ENCODE measurements around the gene ADGRB2.

- peak in 2 of 4 experiments; percentile 33 to 37 for TF ChIP-seq CTCF (IDR thresholded peaks at IDR 0.05)
- no peak for TF ChIP-seq POLR2A (IDR thresholded peaks at IDR 0.05)
- no peak for TF ChIP-seq POLR2AphosphoS5 (IDR thresholded peaks at IDR 0.05)
Measured at GRCh38 chr1:31705080-31705866, 58.9 kb downstream of the ADGRB2 start.
